Activated naive CD4-positive, alpha-beta T cell treated with anti-CD3 and anti-CD28 coated beads for 36 hours (primary cell): ENCODE data around the gene RNF130. TPM values are rescaled to one million over a fixed set of nuclear protein-coding genes. Genes with fewer than 3 reads are reported as not detected.

Experiments used
- CTCF ChIA-PET: fragments of 350-600 bp; sonication (Branson Sonifier 250); formaldehyde crosslinking; loops from one replicate; lab custom pipeline; 2021; ENCODE audit warnings: antibody characterized with exemption; lab: Charles Lee
- DNase-seq: peaks from one replicate; pipeline ENCODE4 v3.0.0-alpha.2; 2020
- H3K27ac Mint-ChIP-seq: one replicate; pipeline ENCODE4 v1.8.0; 2021; ENCODE audit warnings: mild to moderate bottlenecking, mixed read lengths
- H3K27me3 Mint-ChIP-seq: one replicate; pipeline ENCODE4 v1.8.0; 2021; ENCODE audit warnings: low read depth, mixed read lengths
- H3K36me3 Mint-ChIP-seq: one replicate; pipeline ENCODE4 v1.8.0; 2021; ENCODE audit warnings: low read depth, mixed read lengths
- H3K4me1 Mint-ChIP-seq: one replicate; pipeline ENCODE4 v1.8.0; 2021; ENCODE audit warnings: low read depth, mixed read lengths
- H3K4me3 Mint-ChIP-seq: one replicate; pipeline ENCODE4 v1.8.0; 2021; ENCODE audit warnings: mild to moderate bottlenecking, moderate library complexity, mixed read lengths
- H3K9me3 Mint-ChIP-seq: one replicate; pipeline ENCODE4 v1.8.0; 2021; ENCODE audit warnings: mixed read lengths
- intact Hi-C: fragments of 100-400 bp; cut with micrococcal nuclease; formaldehyde crosslinking; loops from one replicate; pipeline ENCODE4 v1.15.1; 2023
- microRNA-seq: library from miRNA; unstranded; fragments of <30 nt; microRNA quantifications from one replicate; pipeline ENCODE4 v1.2.0, GENCODE V29; 2022; ENCODE audit warnings: borderline microRNAs expressed, borderline replicate concordance
- total RNA-seq, 2 experiments: library from RNA; stranded (reverse); gene quantifications; one replicate each; pipeline ENCODE4 v1.2.3, GENCODE V29; 2021

The RNF130 gene
- total RNA-seq, 2 experiments from 2014 or later: 10.3 to 11.9 TPM

GRCh38 chr5:179907556-179908324 lies 163.8 kb downstream of the RNF130 start, which contains the start of gene TBC1D9B:
Gene TBC1D9B, minus strand, starts transcription at chr5:179907897. Its CDS starts 76 bp downstream, at chr5:179907821.
- CTCF ChIA-PET: interaction anchor here (0.6 to 1.6 kb wide), 10 partner anchors 16 to 487 kb away, joined by 3 to 10 read pairs (median 3); no protein-coding TSS in a partner anchor
- Mint-ChIP-seq H3K4me1 (peaks cover 11% of the 10 kb centered on the region), H3K4me3 (peak within 1 kb of the TSS; percentile 85), H3K27me3 (no peaks in the 10 kb centered on the region), H3K36me3 (peaks cover 10% of the 10 kb centered on the region), H3K9me3 (no peaks in the 10 kb centered on the region), H3K27ac (no peak within 1 kb of the TSS)
- intact Hi-C loops: loop anchor here (1.0 to 5.0 kb wide), 5 partner anchors 49 to 229 kb away; partner anchors contain the start of genes MRNIP and RNF130
- DNase-seq: peak; percentile 62

- H3K27ac Mint-ChIP-seq: no peak overlapping the region
- CTCF ChIA-PET: interaction anchor here (0.6 to 1.6 kb wide), 6 partner anchors 51 to 488 kb away, joined by 3 to 10 read pairs (median 3); no protein-coding TSS in a partner anchor
- peak; percentile 33 for DNase-seq
- H3K36me3 Mint-ChIP-seq: peaks cover 12% of the 10 kb centered on the region
- H3K4me3 Mint-ChIP-seq: peak overlapping the region; percentile 85
- intact Hi-C loops: loop anchor here (1.0 to 5.0 kb wide), 4 partner anchors 48 to 228 kb away; partner anchors contain the start of genes MRNIP and RNF130
- no peaks in the 10 kb centered on the region for H3K9me3 Mint-ChIP-seq
- no peaks in the 10 kb centered on the region for H3K27me3 Mint-ChIP-seq
- peaks cover 11% of the 10 kb centered on the region for H3K4me1 Mint-ChIP-seq
Measured at GRCh38 chr5:179906795-179907555, 164.6 kb downstream of the RNF130 start.

GRCh38 chr5:179906294-179906794 lies 165.2 kb downstream of the RNF130 start:
- Mint-ChIP-seq H3K27me3 (no peaks in the 10 kb centered on the region), H3K9me3 (no peaks in the 10 kb centered on the region), H3K4me3 (peak overlapping the region; percentile 85), H3K4me1 (peaks cover 11% of the 10 kb centered on the region), H3K27ac (no peak overlapping the region), H3K36me3 (peaks cover 12% of the 10 kb centered on the region)
- CTCF ChIA-PET: interaction anchor here (1.2 to 1.6 kb wide), 4 partner anchors 52 to 109 kb away, joined by 3 to 10 read pairs (median 4); no protein-coding TSS in a partner anchor
- intact Hi-C loops: loop anchor here (1.0 to 5.0 kb wide), 4 partner anchors 48 to 228 kb away; partner anchors contain the start of genes MRNIP and RNF130
- DNase-seq: no peak

GRCh38 chr5:179905161-179905560 lies 166.4 kb downstream of the RNF130 start:
- Mint-ChIP-seq H3K36me3 (peaks cover 12% of the 10 kb centered on the region), H3K4me1 (peaks cover 11% of the 10 kb centered on the region), H3K27ac (no peak overlapping the region), H3K27me3 (no peaks in the 10 kb centered on the region), H3K4me3 (no peak overlapping the region), H3K9me3 (no peaks in the 10 kb centered on the region)
- CTCF ChIA-PET: no interaction called here
- intact Hi-C loops: loop anchor here (5.0 kb wide), 1 partner anchor 167 kb away; the partner anchor contains the start of gene RNF130
- no peak for DNase-seq

Small RNAs within 50 kb of the gene (microRNA-seq; reads per million reads assigned to microRNA genes)
- gene MIR340: 184 reads per million, percentile 66 among the genes with 10 or more reads in this experiment

Other genes with a start within 250 kb of the RNF130 start
- 10 to 100 TPM; 16.2 to 16.3 TPM for gene MRNIP, start 212.9 kb downstream of the RNF130 start, total RNA-seq
- gene TBC1D9B, start 163.9 kb downstream of the RNF130 start, total RNA-seq: 10 to 100 TPM; 40.2 to 40.4 TPM
- gene RASGEF1C, start 137.5 kb upstream of the RNF130 start, total RNA-seq: not detected
- gene MAPK9, start 220.3 kb upstream of the RNF130 start, total RNA-seq: 10 to 100 TPM; 30.8 to 34.4 TPM